OCI-LY7 (cell line): ENCODE data around the gene ZBTB39.
A peak's percentile ranks its signal among the peaks of the same experiment; 100 is the strongest.

ENCODE experiments used
- CTCF ChIP-seq: fragments of 200-600 bp; sonication (generic); conservative IDR thresholded peaks from 2 replicates; pipeline ENCODE4 v1.5.1; 2014; ENCODE audit warnings: mild to moderate bottlenecking, antibody characterized with exemption, low read length, moderate library complexity, mixed read lengths
- EZH2phosphoT487 ChIP-seq: fragments of 200-600 bp; sonication (generic); IDR thresholded peaks from 2 replicates; pipeline ENCODE4 v1.6.1; 2018; ENCODE audit warnings: low read depth, borderline replicate concordance, mild to moderate bottlenecking, mixed run types, antibody characterized with exemption, low read length, moderate library complexity, mixed read lengths

- TF ChIP-seq CTCF (peak; percentile 76), EZH2phosphoT487 (no peak)
Measured at GRCh38 chr12:57005980-57006808, at the start of gene ZBTB39.
